GM18873 (cell line): ENCODE data around the gene MAPK7.

ENCODE experiments used
- ATAC-seq: cut with Tn5 transposase; IDR thresholded peaks from one replicate; pipeline ENCODE4 v1.9.1; 2021; ENCODE audit warnings: mild to moderate bottlenecking, moderate library complexity, moderate number of reproducible peaks; ENCODE audit not compliant: unreplicated experiment, low FRiP score

MAPK7 gene

DNA sequence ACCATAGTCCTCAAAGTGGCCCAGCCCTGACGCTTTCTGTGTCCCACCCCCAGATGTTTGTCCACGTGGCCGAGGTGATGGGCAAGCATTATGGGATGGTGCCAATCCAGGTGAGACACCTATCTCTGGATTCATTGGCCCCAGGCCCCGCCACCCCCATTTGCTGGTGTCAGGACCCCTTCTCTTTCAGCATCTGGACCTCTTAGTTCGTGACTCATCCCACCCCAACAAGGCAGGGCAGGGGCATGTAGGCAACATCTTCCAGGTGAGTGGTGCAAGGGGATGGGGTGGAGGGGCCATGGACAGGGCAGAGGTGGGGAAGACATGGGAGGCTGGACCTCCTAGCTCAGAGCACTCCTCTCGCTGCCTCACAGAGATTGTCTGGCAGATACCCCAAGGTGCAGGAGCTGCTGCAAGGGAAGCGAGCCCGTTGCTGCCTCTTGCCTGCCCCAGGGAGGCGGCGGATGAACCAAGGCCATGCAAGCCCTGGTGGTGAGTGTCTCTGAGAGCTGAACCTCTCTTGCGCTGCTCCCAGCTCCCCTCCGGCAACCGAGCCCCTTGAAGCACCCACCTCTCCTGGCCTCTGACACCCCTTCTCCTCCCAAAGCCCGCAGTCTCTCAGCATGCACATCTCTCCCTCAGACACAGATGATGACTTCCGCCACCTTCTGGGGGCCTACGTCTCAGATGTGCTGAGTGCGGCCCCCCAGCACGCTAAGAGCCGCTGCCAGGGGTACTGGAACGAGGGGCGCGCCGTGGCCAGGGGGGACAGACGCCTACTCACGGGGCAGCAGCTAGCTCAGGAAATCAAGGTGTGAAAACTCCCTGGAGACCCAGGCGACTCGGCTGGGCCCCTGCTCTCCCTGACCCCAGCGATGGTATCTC, 36.3 kb downstream of the MAPK7 start:
- no peak for ATAC-seq

GRCh38 chr17:19415311-19415710, 37.0 kb downstream of the MAPK7 start:
- no peak for ATAC-seq

GRCh38 chr17:19415806-19416775, 37.8 kb downstream of the MAPK7 start:
- ATAC-seq = no peak

GRCh38 chr17:19417611-19418010, 39.3 kb downstream of the MAPK7 start:
- ATAC-seq = no peak

DNA sequence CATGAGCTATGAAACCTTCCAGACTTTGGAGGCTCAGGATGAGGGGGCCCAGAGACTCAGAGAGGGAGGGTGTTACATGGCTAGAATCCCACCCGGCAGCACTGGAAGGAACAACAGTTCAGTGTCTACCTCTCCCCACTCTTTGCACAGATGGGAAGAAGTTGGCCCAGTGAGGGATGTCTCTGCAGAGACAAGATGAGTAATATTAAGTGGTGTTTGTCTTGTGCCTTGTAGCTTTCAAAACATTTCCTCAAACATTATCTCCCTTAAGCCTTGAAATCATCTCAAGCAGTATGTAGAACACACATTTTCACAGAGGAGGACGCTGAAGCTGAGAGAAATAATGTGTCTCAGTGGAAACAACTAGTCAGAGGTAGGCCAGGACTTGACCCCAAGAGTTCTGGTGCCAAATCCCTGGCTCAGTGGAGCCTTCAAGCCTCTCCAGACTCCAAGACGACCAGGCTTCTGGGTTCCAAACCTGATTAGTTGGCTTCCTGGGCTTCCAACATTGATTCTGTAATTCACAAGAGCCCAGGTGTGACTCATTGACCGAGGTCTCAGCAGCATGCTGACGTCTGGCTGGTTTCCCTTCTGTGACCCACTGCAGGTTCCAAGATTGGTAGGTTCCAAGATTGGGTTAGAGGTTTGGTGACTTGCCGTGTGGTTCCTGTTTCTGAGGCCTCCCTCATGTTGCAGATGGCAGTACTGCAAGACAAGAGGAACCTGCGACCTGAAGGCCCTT, 40.1 kb downstream of the MAPK7 start:
- no peak for ATAC-seq

GRCh38 chr17:19421219-19421618, 42.9 kb downstream of the MAPK7 start:
- ATAC-seq = no peak

DNA sequence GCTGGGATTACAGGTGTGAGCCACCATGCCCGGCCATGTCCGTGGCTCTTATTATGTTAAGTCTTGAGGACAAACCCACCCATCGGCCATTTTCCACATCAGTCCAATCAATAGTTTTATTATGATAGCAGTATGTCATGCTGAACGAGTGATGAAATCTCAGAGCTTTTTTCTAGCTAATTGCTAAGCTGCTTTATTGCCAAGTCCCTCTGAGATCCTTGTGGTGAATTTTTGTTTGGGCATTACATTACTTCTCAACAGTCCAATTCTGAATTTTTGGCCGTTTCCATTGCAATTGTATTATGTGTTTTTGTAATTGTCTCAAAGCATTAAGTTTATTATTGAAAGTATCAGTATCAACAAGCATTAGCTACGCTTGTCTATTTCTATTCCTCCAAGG, 43.6 kb downstream of the MAPK7 start:
- no peak for ATAC-seq

- ATAC-seq = no peak
Observed at GRCh38 chr17:19424934-19425868, 46.9 kb downstream of the MAPK7 start.

GRCh38 chr17:19426631-19427030, 48.3 kb downstream of the MAPK7 start:
- no peak for ATAC-seq

- ATAC-seq = no peak
Observed at GRCh38 chr17:19431691-19432090, 53.4 kb downstream of the MAPK7 start.
